Neural progenitor cell (in vitro differentiated cells): ENCODE measurements around the gene FCRL1. TPM values are rescaled to one million over a fixed set of nuclear protein-coding genes. Genes with fewer than 3 reads are reported as not detected.

Experiments used
- DNase-seq: peaks from one replicate; pipeline ENCODE4 v3.0.0-alpha.2; 2016; ENCODE audit warnings: low spot score
- H2AFZ ChIP-seq: fragments of 200-600 bp; sonication (generic); replicated peaks from 2 replicates; pipeline ENCODE4 v1.6.1; 2016; ENCODE audit warnings: antibody characterized with exemption
- H3F3A ChIP-seq: fragments of 200-600 bp; sonication (generic); 2 replicates; pipeline ENCODE4 v1.6.1; 2016; ENCODE audit warnings: antibody characterized with exemption, low read depth
- H3K27ac ChIP-seq: fragments of 200-600 bp; sonication (generic); 2 replicates; pipeline ENCODE4 v1.5.1; 2016; ENCODE audit warnings: mild to moderate bottlenecking
- H3K27me3 ChIP-seq: fragments of 200-600 bp; sonication (generic); 2 replicates; pipeline ENCODE4 v1.6.1; 2016; ENCODE audit warnings: mild to moderate bottlenecking, moderate library complexity
- H3K36me3 ChIP-seq: fragments of 200-600 bp; sonication (generic); 2 replicates; pipeline ENCODE4 v1.5.1; 2016
- H3K4me1 ChIP-seq: fragments of 200-600 bp; sonication (generic); 2 replicates; pipeline ENCODE4 v1.6.1; 2016; ENCODE audit warnings: mixed run types
- H3K4me2 ChIP-seq: fragments of 200-600 bp; sonication (generic); 2 replicates; pipeline ENCODE4 v1.6.1; 2016
- H3K4me3 ChIP-seq: fragments of 200-600 bp; sonication (generic); 2 replicates; pipeline ENCODE4 v1.5.1; 2016
- H3K79me2 ChIP-seq: fragments of 200-600 bp; sonication (generic); 2 replicates; pipeline ENCODE4 v1.6.1; 2016; ENCODE audit warnings: low read depth
- H3K9ac ChIP-seq: fragments of 200-600 bp; sonication (generic); 2 replicates; pipeline ENCODE4 v1.6.1; 2016
- H3K9me3 ChIP-seq: fragments of 200-600 bp; sonication (generic); 2 replicates; pipeline ENCODE4 v1.5.1; 2016; ENCODE audit warnings: low read depth
- H4K20me1 ChIP-seq: fragments of 200-600 bp; sonication (generic); 2 replicates; pipeline ENCODE4 v1.6.1; 2016; ENCODE audit warnings: low read depth
- H3K27ac Mint-ChIP-seq: 3 replicates; pipeline ENCODE4 v1.8.0; 2021; ENCODE audit warnings: mixed read lengths
- H3K27me3 Mint-ChIP-seq: 2 replicates; pipeline ENCODE4 v1.8.0; 2022; ENCODE audit warnings: low read depth, mild to moderate bottlenecking, inconsistent platforms, moderate library complexity, mixed read lengths; ENCODE audit not compliant: insufficient read depth
- H3K36me3 Mint-ChIP-seq: 3 replicates; pipeline ENCODE4 v1.8.0; 2021; ENCODE audit warnings: mixed read lengths
- H3K4me1 Mint-ChIP-seq: 3 replicates; pipeline ENCODE4 v1.8.0; 2021; ENCODE audit warnings: mixed read lengths
- H3K4me3 Mint-ChIP-seq: 3 replicates; pipeline ENCODE4 v1.8.0; 2021; ENCODE audit warnings: mild to moderate bottlenecking, moderate library complexity, mixed read lengths
- H3K9me3 Mint-ChIP-seq: 3 replicates; pipeline ENCODE4 v1.8.0; 2020; ENCODE audit warnings: mixed read lengths
- EZH2 ChIP-seq: fragments of 200-600 bp; sonication (generic); IDR thresholded peaks from 2 replicates; pipeline ENCODE4 v1.6.1; 2017; ENCODE audit warnings: antibody characterized with exemption, mild to moderate bottlenecking, moderate library complexity
- EZH2phosphoT487 ChIP-seq: fragments of 200-600 bp; sonication (generic); IDR thresholded peaks from 2 replicates; pipeline ENCODE4 v1.6.1; 2017; ENCODE audit warnings: antibody characterized with exemption
- total RNA-seq: library from RNA; depleted of rRNA; stranded (reverse); fragments of >200 nt; gene quantifications from 2 replicates; pipeline ENCODE4 v1.2.3, GENCODE V29; 2015; ENCODE audit warnings: low replicate concordance
- TF ChIP-seq, protein P1 (sequence below): fragments of 200-600 bp; sonication (generic); IDR thresholded peaks from 2 replicates; pipeline ENCODE4 v1.5.1; 2017; ENCODE audit warnings: antibody characterized with exemption, mild to moderate bottlenecking

FCRL1 gene
- total RNA-seq, 1 donor from 2014 or later = not detected

- Histone ChIP-seq H3K27me3 (no peaks in the 10 kb centered on the region), H3K4me1 (no peaks in the 10 kb centered on the region), H3K9ac (no peak overlapping the region), H3K4me2 (no peak overlapping the region), H2AFZ (no peak overlapping the region), H3K27ac (no peak overlapping the region), H3K36me3 (no peaks in the 10 kb centered on the region), H3K9me3 (no peaks in the 10 kb centered on the region), H3K4me3 (no peak overlapping the region), H3F3A (no peaks in the 10 kb centered on the region), H4K20me1 (no peaks in the 10 kb centered on the region), H3K79me2 (no peaks in the 10 kb centered on the region)
- no peak for DNase-seq
- Mint-ChIP-seq H3K27me3 (no peaks in the 10 kb centered on the region), H3K4me3 (no peak overlapping the region), H3K36me3 (no peaks in the 10 kb centered on the region), H3K27ac (no peak overlapping the region), H3K9me3 (no peaks in the 10 kb centered on the region), H3K4me1 (no peaks in the 10 kb centered on the region)
- no peak for TF ChIP-seq EZH2
Observed at GRCh38 chr1:157838966-157839365, 19.0 kb upstream of the FCRL1 start.

GRCh38 chr1:157834430-157834829, 14.5 kb upstream of the FCRL1 start:
- no peak overlapping the region for H3K4me2 ChIP-seq
- H3F3A ChIP-seq = no peaks in the 10 kb centered on the region
- DNase-seq = no peak
- no peak overlapping the region for H2AFZ ChIP-seq
- H4K20me1 ChIP-seq = no peaks in the 10 kb centered on the region
- Mint-ChIP-seq H3K36me3 (no peaks in the 10 kb centered on the region), H3K9me3 (no peaks in the 10 kb centered on the region), H3K4me3 (no peak overlapping the region), H3K27ac (no peak overlapping the region), H3K4me1 (no peaks in the 10 kb centered on the region), H3K27me3 (no peaks in the 10 kb centered on the region)
- H3K9me3 ChIP-seq = no peaks in the 10 kb centered on the region
- no peaks in the 10 kb centered on the region for H3K4me1 ChIP-seq
- H3K36me3 ChIP-seq = no peaks in the 10 kb centered on the region
- no peak overlapping the region for H3K4me3 ChIP-seq
- no peak for TF ChIP-seq EZH2phosphoT487
- TF ChIP-seq EZH2 = no peak
- TF ChIP-seq, protein P1, sequence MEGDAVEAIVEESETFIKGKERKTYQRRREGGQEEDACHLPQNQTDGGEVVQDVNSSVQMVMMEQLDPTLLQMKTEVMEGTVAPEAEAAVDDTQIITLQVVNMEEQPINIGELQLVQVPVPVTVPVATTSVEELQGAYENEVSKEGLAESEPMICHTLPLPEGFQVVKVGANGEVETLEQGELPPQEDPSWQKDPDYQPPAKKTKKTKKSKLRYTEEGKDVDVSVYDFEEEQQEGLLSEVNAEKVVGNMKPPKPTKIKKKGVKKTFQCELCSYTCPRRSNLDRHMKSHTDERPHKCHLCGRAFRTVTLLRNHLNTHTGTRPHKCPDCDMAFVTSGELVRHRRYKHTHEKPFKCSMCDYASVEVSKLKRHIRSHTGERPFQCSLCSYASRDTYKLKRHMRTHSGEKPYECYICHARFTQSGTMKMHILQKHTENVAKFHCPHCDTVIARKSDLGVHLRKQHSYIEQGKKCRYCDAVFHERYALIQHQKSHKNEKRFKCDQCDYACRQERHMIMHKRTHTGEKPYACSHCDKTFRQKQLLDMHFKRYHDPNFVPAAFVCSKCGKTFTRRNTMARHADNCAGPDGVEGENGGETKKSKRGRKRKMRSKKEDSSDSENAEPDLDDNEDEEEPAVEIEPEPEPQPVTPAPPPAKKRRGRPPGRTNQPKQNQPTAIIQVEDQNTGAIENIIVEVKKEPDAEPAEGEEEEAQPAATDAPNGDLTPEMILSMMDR = no peak
- no peak overlapping the region for H3K27ac ChIP-seq
- no peak overlapping the region for H3K9ac ChIP-seq
- no peaks in the 10 kb centered on the region for H3K79me2 ChIP-seq
- H3K27me3 ChIP-seq = no peaks in the 10 kb centered on the region

GRCh38 chr1:157833145-157833544, 13.2 kb upstream of the FCRL1 start:
- H3K27me3 Mint-ChIP-seq = no peaks in the 10 kb centered on the region
- TF ChIP-seq, protein P1 = no peak
- no peak for TF ChIP-seq EZH2phosphoT487
- no peak for TF ChIP-seq EZH2
- H3K4me2 ChIP-seq = no peak overlapping the region
- H3K4me3 ChIP-seq = no peak overlapping the region
- H3K27me3 ChIP-seq = no peaks in the 10 kb centered on the region
- no peaks in the 10 kb centered on the region for H3K9me3 ChIP-seq
- H3K9me3 Mint-ChIP-seq = no peaks in the 10 kb centered on the region
- H3K36me3 Mint-ChIP-seq = no peaks in the 10 kb centered on the region
- no peaks in the 10 kb centered on the region for H3K4me1 Mint-ChIP-seq
- H3K27ac ChIP-seq = no peak overlapping the region
- H3K4me1 ChIP-seq = no peaks in the 10 kb centered on the region
- no peak for DNase-seq
- H3K9ac ChIP-seq = no peak overlapping the region
- H3K27ac Mint-ChIP-seq = no peak overlapping the region
- no peaks in the 10 kb centered on the region for H4K20me1 ChIP-seq
- no peak overlapping the region for H3K4me3 Mint-ChIP-seq
- no peak overlapping the region for H2AFZ ChIP-seq
- H3F3A ChIP-seq = no peaks in the 10 kb centered on the region
- H3K79me2 ChIP-seq = no peaks in the 10 kb centered on the region
- H3K36me3 ChIP-seq = no peaks in the 10 kb centered on the region

- Histone ChIP-seq H3K4me3 (no peak overlapping the region), H2AFZ (no peak overlapping the region), H3K4me1 (no peaks in the 10 kb centered on the region), H3K4me2 (no peak overlapping the region), H3K36me3 (no peaks in the 10 kb centered on the region), H3K79me2 (no peaks in the 10 kb centered on the region), H3F3A (no peaks in the 10 kb centered on the region), H4K20me1 (no peaks in the 10 kb centered on the region), H3K9me3 (no peaks in the 10 kb centered on the region), H3K9ac (no peak overlapping the region), H3K27ac (no peak overlapping the region), H3K27me3 (no peaks in the 10 kb centered on the region)
- no peak for DNase-seq
- Mint-ChIP-seq H3K27me3 (no peaks in the 10 kb centered on the region), H3K4me1 (no peaks in the 10 kb centered on the region), H3K36me3 (no peaks in the 10 kb centered on the region), H3K9me3 (no peaks in the 10 kb centered on the region), H3K4me3 (no peak overlapping the region), H3K27ac (no peak overlapping the region)
- TF ChIP-seq, protein P1 = no peak
- TF ChIP-seq EZH2phosphoT487 (no peak), EZH2 (no peak)
Observed at GRCh38 chr1:157831968-157832626, 12.2 kb upstream of the FCRL1 start.
